ENCODE measurements around the gene PTPRM.

The PTPRM gene

GRCh38 chr18:8207996-8208395, 640.9 kb downstream of the PTPRM start:
- no peak overlapping the region for H3K4me3 ChIP-seq (ENCODE audit: low read depth, low read length)
- no peak overlapping the region for H3K27ac ChIP-seq (ENCODE audit: low read depth, low read length)
- H3K9me3 ChIP-seq (ENCODE audit: control insufficient read depth, insufficient read depth, low read length), result no peaks in the 10 kb centered on the region
- H3K36me3 ChIP-seq (ENCODE audit: control insufficient read depth, insufficient read depth, low read length), result no peaks in the 10 kb centered on the region
- H3K4me1 ChIP-seq (ENCODE audit: control insufficient read depth, insufficient read depth, low read length), result no peaks in the 10 kb centered on the region
- H3K27me3 ChIP-seq (ENCODE audit: control insufficient read depth, insufficient read depth, low read length), result no peaks in the 10 kb centered on the region
- no peak overlapping the region for H3K9ac ChIP-seq (ENCODE audit: low read depth, low read length)

GRCh38 chr18:8208716-8209115, 641.6 kb downstream of the PTPRM start:
- no peaks in the 10 kb centered on the region for H3K9me3 ChIP-seq (ENCODE audit: control insufficient read depth, insufficient read depth, low read length)
- H3K36me3 ChIP-seq (ENCODE audit: control insufficient read depth, insufficient read depth, low read length), result no peaks in the 10 kb centered on the region
- no peak overlapping the region for H3K4me3 ChIP-seq (ENCODE audit: low read depth, low read length)
- no peak overlapping the region for H3K9ac ChIP-seq (ENCODE audit: low read depth, low read length)
- no peaks in the 10 kb centered on the region for H3K27me3 ChIP-seq (ENCODE audit: control insufficient read depth, insufficient read depth, low read length)
- no peak overlapping the region for H3K27ac ChIP-seq (ENCODE audit: low read depth, low read length)
- H3K4me1 ChIP-seq (ENCODE audit: control insufficient read depth, insufficient read depth, low read length), result no peaks in the 10 kb centered on the region

- Histone ChIP-seq H3K27ac (ENCODE audit: low read depth, low read length) (no peak overlapping the region), H3K4me3 (ENCODE audit: low read depth, low read length) (no peak overlapping the region), H3K4me1 (ENCODE audit: control insufficient read depth, insufficient read depth, low read length) (peaks cover 23% of the 10 kb centered on the region), H3K27me3 (ENCODE audit: control insufficient read depth, insufficient read depth, low read length) (no peaks in the 10 kb centered on the region), H3K36me3 (ENCODE audit: control insufficient read depth, insufficient read depth, low read length) (no peaks in the 10 kb centered on the region), H3K9ac (ENCODE audit: low read depth, low read length) (no peak overlapping the region), H3K9me3 (ENCODE audit: control insufficient read depth, insufficient read depth, low read length) (no peaks in the 10 kb centered on the region)
These were observed 646.0 kb downstream of the PTPRM start for GRCh38 chr18:8212896-8213780.

GRCh38 chr18:8215741-8216140, 648.6 kb downstream of the PTPRM start:
- no peak overlapping the region for H3K4me3 ChIP-seq (ENCODE audit: low read depth, low read length)
- H3K4me1 ChIP-seq (ENCODE audit: control insufficient read depth, insufficient read depth, low read length), result peaks cover 45% of the 10 kb centered on the region
- no peaks in the 10 kb centered on the region for H3K27me3 ChIP-seq (ENCODE audit: control insufficient read depth, insufficient read depth, low read length)
- no peaks in the 10 kb centered on the region for H3K36me3 ChIP-seq (ENCODE audit: control insufficient read depth, insufficient read depth, low read length)
- H3K9ac ChIP-seq (ENCODE audit: low read depth, low read length), result no peak overlapping the region
- H3K27ac ChIP-seq (ENCODE audit: low read depth, low read length), result no peak overlapping the region
- H3K9me3 ChIP-seq (ENCODE audit: control insufficient read depth, insufficient read depth, low read length), result no peaks in the 10 kb centered on the region

GRCh38 chr18:8217051-8217564, 650.0 kb downstream of the PTPRM start:
- Histone ChIP-seq H3K27ac (ENCODE audit: low read depth, low read length) (peak overlapping the region; percentile 49), H3K9ac (ENCODE audit: low read depth, low read length) (no peak overlapping the region), H3K27me3 (ENCODE audit: control insufficient read depth, insufficient read depth, low read length) (no peaks in the 10 kb centered on the region), H3K9me3 (ENCODE audit: control insufficient read depth, insufficient read depth, low read length) (no peaks in the 10 kb centered on the region), H3K4me1 (ENCODE audit: control insufficient read depth, insufficient read depth, low read length) (peaks cover 45% of the 10 kb centered on the region), H3K36me3 (ENCODE audit: control insufficient read depth, insufficient read depth, low read length) (no peaks in the 10 kb centered on the region), H3K4me3 (ENCODE audit: low read depth, low read length) (peak overlapping the region; percentile 24)

GRCh38 chr18:8218197-8218596, 651.1 kb downstream of the PTPRM start:
- no peaks in the 10 kb centered on the region for H3K27me3 ChIP-seq (ENCODE audit: control insufficient read depth, insufficient read depth, low read length)
- H3K4me3 ChIP-seq (ENCODE audit: low read depth, low read length), result 0 out of 2 replicates have a peak overlapping the region, but pooled peaks have one; percentile 8
- H3K9ac ChIP-seq (ENCODE audit: low read depth, low read length), result no peak overlapping the region
- H3K36me3 ChIP-seq (ENCODE audit: control insufficient read depth, insufficient read depth, low read length), result no peaks in the 10 kb centered on the region
- H3K4me1 ChIP-seq (ENCODE audit: control insufficient read depth, insufficient read depth, low read length), result peaks cover 45% of the 10 kb centered on the region
- no peaks in the 10 kb centered on the region for H3K9me3 ChIP-seq (ENCODE audit: control insufficient read depth, insufficient read depth, low read length)
- peak overlapping the region; percentile 61 for H3K27ac ChIP-seq (ENCODE audit: low read depth, low read length)

- no peak overlapping the region for H3K27ac ChIP-seq (ENCODE audit: low read depth, low read length)
- H3K4me1 ChIP-seq (ENCODE audit: control insufficient read depth, insufficient read depth, low read length), result peaks cover 38% of the 10 kb centered on the region
- no peak overlapping the region for H3K9ac ChIP-seq (ENCODE audit: low read depth, low read length)
- no peaks in the 10 kb centered on the region for H3K36me3 ChIP-seq (ENCODE audit: control insufficient read depth, insufficient read depth, low read length)
- H3K9me3 ChIP-seq (ENCODE audit: control insufficient read depth, insufficient read depth, low read length), result peaks cover 9% of the 10 kb centered on the region
- H3K27me3 ChIP-seq (ENCODE audit: control insufficient read depth, insufficient read depth, low read length), result no peaks in the 10 kb centered on the region
- no peak overlapping the region for H3K4me3 ChIP-seq (ENCODE audit: low read depth, low read length)
These were observed 654.3 kb downstream of the PTPRM start for GRCh38 chr18:8221452-8221851.

GRCh38 chr18:8224576-8224975, 657.5 kb downstream of the PTPRM start:
- Histone ChIP-seq H3K9me3 (ENCODE audit: control insufficient read depth, insufficient read depth, low read length) (peaks cover 14% of the 10 kb centered on the region), H3K4me1 (ENCODE audit: control insufficient read depth, insufficient read depth, low read length) (peaks cover 10% of the 10 kb centered on the region; the same call in 1 of the 2 replicates)

GRCh38 chr18:8229040-8229439, 661.9 kb downstream of the PTPRM start:
- H3K4me3 ChIP-seq (ENCODE audit: low read depth, low read length), result no peak overlapping the region
- H3K36me3 ChIP-seq (ENCODE audit: control insufficient read depth, insufficient read depth, low read length), result no peaks in the 10 kb centered on the region
- no peak overlapping the region for H3K27ac ChIP-seq (ENCODE audit: low read depth, low read length)

More at GRCh38 chr18:8224576-8224975, 657.5 kb downstream of the PTPRM start:
- Histone ChIP-seq H3K36me3 (ENCODE audit: control insufficient read depth, insufficient read depth, low read length) (no peaks in the 10 kb centered on the region), H3K9ac (ENCODE audit: low read depth, low read length) (no peak overlapping the region), H3K27ac (ENCODE audit: low read depth, low read length) (no peak overlapping the region), H3K27me3 (ENCODE audit: control insufficient read depth, insufficient read depth, low read length) (no peaks in the 10 kb centered on the region), H3K4me3 (ENCODE audit: low read depth, low read length) (no peak overlapping the region)

GRCh38 chr18:8229787-8230186, 662.7 kb downstream of the PTPRM start:
- Histone ChIP-seq H3K4me3 (ENCODE audit: low read depth, low read length) (no peak overlapping the region), H3K27me3 (ENCODE audit: control insufficient read depth, insufficient read depth, low read length) (no peaks in the 10 kb centered on the region), H3K4me1 (ENCODE audit: control insufficient read depth, insufficient read depth, low read length) (peaks cover 7% of the 10 kb centered on the region), H3K36me3 (ENCODE audit: control insufficient read depth, insufficient read depth, low read length) (no peaks in the 10 kb centered on the region), H3K27ac (ENCODE audit: low read depth, low read length) (no peak overlapping the region), H3K9me3 (ENCODE audit: control insufficient read depth, insufficient read depth, low read length) (peaks cover 14% of the 10 kb centered on the region), H3K9ac (ENCODE audit: low read depth, low read length) (no peak overlapping the region)

More at GRCh38 chr18:8229040-8229439, 661.9 kb downstream of the PTPRM start:
- H3K9ac ChIP-seq (ENCODE audit: low read depth, low read length), result no peak overlapping the region
- peaks cover 7% of the 10 kb centered on the region for H3K4me1 ChIP-seq (ENCODE audit: control insufficient read depth, insufficient read depth, low read length)
- peaks cover 14% of the 10 kb centered on the region for H3K9me3 ChIP-seq (ENCODE audit: control insufficient read depth, insufficient read depth, low read length)
- H3K27me3 ChIP-seq (ENCODE audit: control insufficient read depth, insufficient read depth, low read length), result no peaks in the 10 kb centered on the region

GRCh38 chr18:8231316-8231715, 664.2 kb downstream of the PTPRM start:
- Histone ChIP-seq H3K9me3 (ENCODE audit: control insufficient read depth, insufficient read depth, low read length) (0 out of 2 replicates have a peak, but pooled peaks cover 5% of the 10 kb centered on the region), H3K4me1 (ENCODE audit: control insufficient read depth, insufficient read depth, low read length) (peaks cover 7% of the 10 kb centered on the region), H3K36me3 (ENCODE audit: control insufficient read depth, insufficient read depth, low read length) (no peaks in the 10 kb centered on the region), H3K4me3 (ENCODE audit: low read depth, low read length) (no peak overlapping the region), H3K27me3 (ENCODE audit: control insufficient read depth, insufficient read depth, low read length) (no peaks in the 10 kb centered on the region), H3K9ac (ENCODE audit: low read depth, low read length) (no peak overlapping the region), H3K27ac (ENCODE audit: low read depth, low read length) (no peak overlapping the region)

All from HUES48 (cell line).